ENCODE data around the gene WDR45B. TPM values are rescaled to one million over a fixed set of nuclear protein-coding genes. Genes with fewer than 3 reads are reported as not detected.

The WDR45B gene
- total RNA-seq, 1 experiment from 2014 or later, result 132 TPM

- in situ Hi-C loops (cut with HindIII; ENCODE audit: low pct_unique_long_range_greater_than_20kb, low sequenced_read_pairs), result no loop called here
- Histone ChIP-seq H3K36me3 (ENCODE audit: control insufficient read depth, insufficient read depth, low read length) (no peaks in the 10 kb centered on the region), H3K27ac (ENCODE audit: low read length) (no peak overlapping the region), H3K9me3 (ENCODE audit: control insufficient read depth, insufficient read depth, low read depth, low read length) (no peaks in the 10 kb centered on the region), H3K4me3 (ENCODE audit: low read depth in 2 of 2, low read length in 2 of 2) (no peak overlapping the region), H3K27me3 (ENCODE audit: control insufficient read depth, insufficient read depth, low read length) (peaks cover 2% of the 10 kb centered on the region; the same call in 1 of the 2 replicates), H3K4me1 (ENCODE audit: control insufficient read depth, insufficient read depth, low read length) (0 out of 2 replicates have a peak, but pooled peaks cover 5% of the 10 kb centered on the region)
- intact Hi-C loops (cut with micrococcal nuclease; ENCODE audit: unreplicated experiment), result no loop called here
- no peak for TF ChIP-seq REST (IDR thresholded peaks at IDR 0.05; ENCODE audit: insufficient read depth in 1 of 2, low read depth in 2 of 2, low read length in 1 of 2)
- TF ChIP-seq SIN3A (IDR thresholded peaks at IDR 0.05; ENCODE audit: borderline replicate concordance, insufficient read depth, low read depth, low read length), result no peak
- TF ChIP-seq TCF7L2 (IDR thresholded peaks at IDR 0.05; ENCODE audit: low read depth, low read length), result no peak
- TF ChIP-seq, protein P1, sequence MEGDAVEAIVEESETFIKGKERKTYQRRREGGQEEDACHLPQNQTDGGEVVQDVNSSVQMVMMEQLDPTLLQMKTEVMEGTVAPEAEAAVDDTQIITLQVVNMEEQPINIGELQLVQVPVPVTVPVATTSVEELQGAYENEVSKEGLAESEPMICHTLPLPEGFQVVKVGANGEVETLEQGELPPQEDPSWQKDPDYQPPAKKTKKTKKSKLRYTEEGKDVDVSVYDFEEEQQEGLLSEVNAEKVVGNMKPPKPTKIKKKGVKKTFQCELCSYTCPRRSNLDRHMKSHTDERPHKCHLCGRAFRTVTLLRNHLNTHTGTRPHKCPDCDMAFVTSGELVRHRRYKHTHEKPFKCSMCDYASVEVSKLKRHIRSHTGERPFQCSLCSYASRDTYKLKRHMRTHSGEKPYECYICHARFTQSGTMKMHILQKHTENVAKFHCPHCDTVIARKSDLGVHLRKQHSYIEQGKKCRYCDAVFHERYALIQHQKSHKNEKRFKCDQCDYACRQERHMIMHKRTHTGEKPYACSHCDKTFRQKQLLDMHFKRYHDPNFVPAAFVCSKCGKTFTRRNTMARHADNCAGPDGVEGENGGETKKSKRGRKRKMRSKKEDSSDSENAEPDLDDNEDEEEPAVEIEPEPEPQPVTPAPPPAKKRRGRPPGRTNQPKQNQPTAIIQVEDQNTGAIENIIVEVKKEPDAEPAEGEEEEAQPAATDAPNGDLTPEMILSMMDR (IDR thresholded peaks at IDR 0.05), result no peak
- TF ChIP-seq POLR2AphosphoS5 (IDR thresholded peaks at IDR 0.05; ENCODE audit: low read depth, low read length), result no peak
- ChIA-PET POLR2A (no interaction called here), CTCF (no interaction called here)
- no peak for ATAC-seq
- BruUV-seq (replicated peaks), result no TSS peak
- no peak for DNase-seq (ENCODE audit: low read depth, low spot score)
These were observed 46.4 kb upstream of the WDR45B start for GRCh38 chr17:82694647-82695046.

DNA sequence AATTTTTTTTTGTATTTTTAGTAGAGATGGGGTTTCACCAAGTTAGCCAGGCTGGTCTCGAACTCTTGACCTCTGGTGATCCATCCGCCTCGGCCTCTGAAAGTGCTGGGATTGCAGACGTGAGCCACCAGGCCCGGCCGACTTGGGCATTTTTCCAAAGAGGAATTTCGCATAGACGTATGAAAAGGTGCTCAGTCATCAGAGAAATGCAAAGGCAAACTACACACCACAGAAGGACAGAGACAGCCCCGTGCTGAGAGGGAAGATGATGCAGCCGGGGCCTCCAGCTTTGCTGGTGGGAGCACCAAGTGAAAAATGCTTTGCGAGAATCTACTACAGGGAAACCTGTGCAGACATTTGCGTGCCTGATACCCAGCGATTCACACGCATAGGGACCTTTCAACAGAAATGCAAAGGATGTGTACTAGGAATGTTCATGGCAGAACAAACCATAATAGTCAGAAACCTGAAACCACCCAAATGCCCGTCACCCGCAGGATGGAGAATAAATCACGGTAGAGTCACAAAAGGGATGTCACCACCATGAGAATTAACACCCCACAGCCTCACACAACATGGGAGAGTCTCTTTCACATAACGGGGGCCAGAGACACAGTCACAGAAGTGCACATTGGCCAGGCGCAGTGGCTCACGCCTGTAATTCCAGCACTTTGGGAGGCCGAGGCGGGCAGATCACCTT lies 45.1 kb upstream of the WDR45B start:
- Histone ChIP-seq H3K36me3 (ENCODE audit: control insufficient read depth, insufficient read depth, low read length) (no peaks in the 10 kb centered on the region), H3K9me3 (ENCODE audit: control insufficient read depth, insufficient read depth, low read depth, low read length) (no peaks in the 10 kb centered on the region), H3K27me3 (ENCODE audit: control insufficient read depth, insufficient read depth, low read length) (0 out of 2 replicates have a peak, but pooled peaks cover 2% of the 10 kb centered on the region), H3K27ac (ENCODE audit: low read length) (no peak overlapping the region), H3K4me3 (ENCODE audit: low read depth in 2 of 2, low read length in 2 of 2) (no peak overlapping the region), H3K4me1 (ENCODE audit: control insufficient read depth, insufficient read depth, low read length) (0 out of 2 replicates have a peak, but pooled peaks cover 5% of the 10 kb centered on the region)
- no peak for DNase-seq (ENCODE audit: low read depth, low spot score)
- no TSS peak for BruUV-seq (replicated peaks)
- ATAC-seq, result no peak
- TF ChIP-seq SIN3A (IDR thresholded peaks at IDR 0.05; ENCODE audit: borderline replicate concordance, insufficient read depth, low read depth, low read length) (no peak), POLR2AphosphoS5 (IDR thresholded peaks at IDR 0.05; ENCODE audit: low read depth, low read length) (no peak), TCF7L2 (IDR thresholded peaks at IDR 0.05; ENCODE audit: low read depth, low read length) (no peak), REST (IDR thresholded peaks at IDR 0.05; ENCODE audit: insufficient read depth in 1 of 2, low read depth in 2 of 2, low read length in 1 of 2) (no peak)
- TF ChIP-seq, protein P1 (IDR thresholded peaks at IDR 0.05), result no peak
- POLR2A ChIA-PET, result no interaction called here
- in situ Hi-C loops (cut with HindIII; ENCODE audit: low pct_unique_long_range_greater_than_20kb, low sequenced_read_pairs), result no loop called here
- intact Hi-C loops (cut with micrococcal nuclease; ENCODE audit: unreplicated experiment), result no loop called here
- CTCF ChIA-PET, result no interaction called here
